HepG2 (cell line): ENCODE data around the gene GCNT4. TPM values are rescaled to one million over a fixed set of nuclear protein-coding genes. Genes with fewer than 3 reads are reported as not detected.

Experiments
- ADNP ChIP-seq: sonication (generic); formaldehyde crosslinking; IDR thresholded peaks from 2 replicates; pipeline ENCODE4 v1.4.0; 2020; ENCODE audit warnings: missing genetic modification reagents
- CBX5 ChIP-seq: sonication (generic); formaldehyde crosslinking; IDR thresholded peaks from 2 replicates; pipeline ENCODE4 v1.4.0; 2020; ENCODE audit warnings: missing genetic modification reagents, borderline replicate concordance
- CREM ChIP-seq, 2 experiments: sonication (generic) in 1 of 2; formaldehyde crosslinking in 1 of 2; IDR thresholded peaks; 2 replicates each; pipeline versions ENCODE4 v1.4.0 to v1.6.1; 2016 to 2020; ENCODE audit warnings: antibody characterized with exemption in 1 of 2, mild to moderate bottlenecking in 1 of 2, missing genetic modification reagents in 1 of 2
- FLYWCH1 ChIP-seq: sonication (generic); formaldehyde crosslinking; IDR thresholded peaks from 2 replicates; pipeline ENCODE4 v1.8.1; 2023; ENCODE audit warnings: mild to moderate bottlenecking, missing genetic modification reagents
- FOSL2 ChIP-seq: sonication (generic); formaldehyde crosslinking; IDR thresholded peaks from 2 replicates; pipeline ENCODE4 v1.4.0; 2020; ENCODE audit warnings: missing genetic modification reagents
- FOXJ3 ChIP-seq: sonication (generic); formaldehyde crosslinking; IDR thresholded peaks from 2 replicates; pipeline ENCODE4 v1.4.0; 2020; ENCODE audit warnings: missing genetic modification reagents, mild to moderate bottlenecking, borderline replicate concordance
- FOXP4 ChIP-seq: sonication (generic); formaldehyde crosslinking; IDR thresholded peaks from 2 replicates; pipeline ENCODE4 v1.4.0; 2020; ENCODE audit warnings: missing genetic modification reagents
- MAX ChIP-seq: IDR thresholded peaks from 2 replicates; pipeline ENCODE4 v1.6.1; 2012; ENCODE audit warnings: inconsistent platforms
- MYPOP ChIP-seq: sonication (generic); formaldehyde crosslinking; IDR thresholded peaks from 2 replicates; pipeline ENCODE4 v1.8.1; 2023; ENCODE audit warnings: mild to moderate bottlenecking, moderate library complexity, missing genetic modification reagents
- NFIB ChIP-seq: sonication (generic); formaldehyde crosslinking; IDR thresholded peaks from 2 replicates; pipeline ENCODE4 v1.9.0; 2021; ENCODE audit warnings: missing genetic modification reagents, mild to moderate bottlenecking, borderline replicate concordance
- RXRB ChIP-seq: IDR thresholded peaks from 2 replicates; pipeline ENCODE4 v1.6.1; 2016; ENCODE audit warnings: borderline replicate concordance, missing genetic modification reagents, missing compliant biosample characterization
- SMARCC2 ChIP-seq: fragments of 450-650 bp; IDR thresholded peaks from 2 replicates; pipeline ENCODE4 v1.6.1; 2017; ENCODE audit warnings: antibody characterized with exemption, mild to moderate bottlenecking
- TGIF2 ChIP-seq: IDR thresholded peaks from 2 replicates; pipeline ENCODE4 v1.6.1; 2016; ENCODE audit warnings: control low read depth, missing compliant biosample characterization
- ZBTB1 ChIP-seq: sonication (generic); formaldehyde crosslinking; IDR thresholded peaks from 2 replicates; pipeline ENCODE4 v1.4.0; 2020; ENCODE audit warnings: missing genetic modification reagents, borderline replicate concordance
- ZMYM4 ChIP-seq: sonication (generic); formaldehyde crosslinking; IDR thresholded peaks from 2 replicates; pipeline ENCODE4 v1.8.1; 2023; ENCODE audit warnings: mild to moderate bottlenecking, missing genetic modification reagents
- ZNF138 ChIP-seq: sonication (generic); formaldehyde crosslinking; IDR thresholded peaks from 2 replicates; pipeline ENCODE4 v1.5.0; 2020; ENCODE audit warnings: mild to moderate bottlenecking, low read depth, missing genetic modification reagents
- ZNF530 ChIP-seq: sonication (generic); formaldehyde crosslinking; IDR thresholded peaks from 2 replicates; pipeline ENCODE4 v1.5.0; 2020; ENCODE audit warnings: low read depth, mild to moderate bottlenecking, missing genetic modification reagents
- ZNF557 ChIP-seq: sonication (generic); formaldehyde crosslinking; IDR thresholded peaks from 2 replicates; pipeline ENCODE4 v1.4.0; 2020; ENCODE audit warnings: missing genetic modification reagents
- ZNF670 ChIP-seq: sonication (generic); formaldehyde crosslinking; IDR thresholded peaks from 2 replicates; pipeline ENCODE4 v1.8.0; 2022; ENCODE audit warnings: mild to moderate bottlenecking, missing genetic modification reagents, borderline replicate concordance
- ZNF703 ChIP-seq: sonication (generic); formaldehyde crosslinking; IDR thresholded peaks from 2 replicates; pipeline ENCODE4 v1.5.1; 2020; ENCODE audit warnings: missing genetic modification reagents, mild to moderate bottlenecking, moderate library complexity, borderline replicate concordance
- polyA plus RNA-seq, 8 experiments: library from polyadenylated mRNA; depleted of rRNA in 3 of 8; stranded (reverse) in 7 of 8; unstranded in 1 of 8; fragments of >200 nt; fragmentation: Illumina TruSeq in 4 of 8; extraction: Trizol in 4 of 8; gene quantifications; 2 replicates each; pipeline versions ENCODE4 v1.2.1 to v1.2.3, GENCODE V29; 2011 to 2016; ENCODE audit warnings: low read depth in 4 of 8, missing spikeins in 1 of 8, mixed read lengths in 1 of 8; ENCODE audit not compliant: insufficient read depth in 1 of 8
- total RNA-seq, 5 experiments: library from RNA; depleted of rRNA; stranded (reverse); fragments of >200 nt; fragmentation: Illumina TruSeq; extraction: Trizol; gene quantifications; 2 replicates each; pipeline ENCODE4 v1.2.3, GENCODE V29; 2016; ENCODE audit warnings: low read depth in 1 of 5
- TF ChIP-seq, protein P1 (sequence below): sonication (generic); formaldehyde crosslinking; conservative IDR thresholded peaks from 2 replicates; pipeline ENCODE4 v1.8.0; 2022; ENCODE audit warnings: low read depth, missing genetic modification reagents
- TF ChIP-seq, protein P2 (sequence below): IDR thresholded peaks from 2 replicates; pipeline ENCODE4 v1.6.1; 2016; ENCODE audit warnings: mild to moderate bottlenecking

GCNT4 gene
- total and polyA plus RNA-seq, 2 of the 13 experiments (the other 11 are each of a cell fraction or from before 2014, with no cell fraction given): 0.22 to 0.38 TPM

GRCh38 chr5:75049456-75050351, 2.7 kb downstream of the GCNT4 start (continued):
- TF ChIP-seq CREM (IDR thresholded peaks at IDR 0.05) (no peak), CREM (CRISPR knock-in tag; IDR thresholded peaks at IDR 0.05) (no peak), NFIB (CRISPR knock-in tag) (no peak), MYPOP (CRISPR knock-in tag) (no peak), RXRB (CRISPR knock-in tag) (0 out of 2 replicates have a peak, but pooled peaks have one; percentile 30), ZNF703 (CRISPR knock-in tag) (no peak), SMARCC2 (no peak), ZNF138 (CRISPR knock-in tag) (no peak), MAX (no peak), FOXJ3 (CRISPR knock-in tag) (no peak), ZMYM4 (CRISPR knock-in tag) (peak; percentile 58; the same call in 1 of the 2 replicates), ZNF530 (no peak), FOSL2 (peak; percentile 51), TGIF2 (CRISPR knock-in tag) (no peak), FOXP4 (no peak), CBX5 (peak; percentile 67; the same call in 1 of the 2 replicates), FLYWCH1 (CRISPR knock-in tag) (no peak), ZNF557 (CRISPR knock-in tag) (no peak), ZNF670 (CRISPR knock-in tag) (no peak), ZBTB1 (CRISPR knock-in tag) (no peak), ADNP (CRISPR knock-in tag) (peak; percentile 58; the same call in 1 of the 2 replicates)
- TF ChIP-seq, protein P1, sequence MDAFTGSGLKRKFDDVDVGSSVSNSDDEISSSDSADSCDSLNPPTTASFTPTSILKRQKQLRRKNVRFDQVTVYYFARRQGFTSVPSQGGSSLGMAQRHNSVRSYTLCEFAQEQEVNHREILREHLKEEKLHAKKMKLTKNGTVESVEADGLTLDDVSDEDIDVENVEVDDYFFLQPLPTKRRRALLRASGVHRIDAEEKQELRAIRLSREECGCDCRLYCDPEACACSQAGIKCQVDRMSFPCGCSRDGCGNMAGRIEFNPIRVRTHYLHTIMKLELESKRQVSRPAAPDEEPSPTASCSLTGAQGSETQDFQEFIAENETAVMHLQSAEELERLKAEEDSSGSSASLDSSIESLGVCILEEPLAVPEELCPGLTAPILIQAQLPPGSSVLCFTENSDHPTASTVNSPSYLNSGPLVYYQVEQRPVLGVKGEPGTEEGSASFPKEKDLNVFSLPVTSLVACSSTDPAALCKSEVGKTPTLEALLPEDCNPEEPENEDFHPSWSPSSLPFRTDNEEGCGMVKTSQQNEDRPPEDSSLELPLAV (CRISPR knock-in tag): no peak
- TF ChIP-seq, protein P2, sequence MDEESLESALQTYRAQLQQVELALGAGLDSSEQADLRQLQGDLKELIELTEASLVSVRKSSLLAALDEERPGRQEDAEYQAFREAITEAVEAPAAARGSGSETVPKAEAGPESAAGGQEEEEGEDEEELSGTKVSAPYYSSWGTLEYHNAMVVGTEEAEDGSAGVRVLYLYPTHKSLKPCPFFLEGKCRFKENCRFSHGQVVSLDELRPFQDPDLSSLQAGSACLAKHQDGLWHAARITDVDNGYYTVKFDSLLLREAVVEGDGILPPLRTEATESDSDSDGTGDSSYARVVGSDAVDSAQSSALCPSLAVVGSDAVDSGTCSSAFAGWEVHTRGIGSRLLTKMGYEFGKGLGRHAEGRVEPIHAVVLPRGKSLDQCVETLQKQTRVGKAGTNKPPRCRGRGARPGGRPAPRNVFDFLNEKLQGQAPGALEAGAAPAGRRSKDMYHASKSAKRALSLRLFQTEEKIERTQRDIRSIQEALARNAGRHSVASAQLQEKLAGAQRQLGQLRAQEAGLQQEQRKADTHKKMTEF (CRISPR knock-in tag): no peak
